SH-SY5Y (cell line): Measurements from ENCODE around the gene ATP8B4.

Experiments
- GATA2 ChIP-seq: IDR thresholded peaks from 2 replicates; pipeline ENCODE4 v1.6.1; 2011; ENCODE audit warnings: mild to moderate bottlenecking, low read depth, low read length
- GATA3 ChIP-seq: IDR thresholded peaks from 2 replicates; pipeline ENCODE4 v1.6.1; 2011; ENCODE audit warnings: low read depth, mild to moderate bottlenecking, low read length, moderate library complexity

Gene ATP8B4

GRCh38 chr15:50059883-50060282 lies 59.1 kb downstream of the ATP8B4 start:
- TF ChIP-seq GATA3 (no peak), GATA2 (no peak)

GRCh38 chr15:50059203-50059772 lies 59.7 kb downstream of the ATP8B4 start:
- TF ChIP-seq GATA2: no peak
- no peak for TF ChIP-seq GATA3

- TF ChIP-seq GATA2: no peak
- no peak for TF ChIP-seq GATA3
Observed at GRCh38 chr15:50057905-50058639, 61.0 kb downstream of the ATP8B4 start.

GRCh38 chr15:50057196-50057595 lies 61.8 kb downstream of the ATP8B4 start:
- TF ChIP-seq GATA2 (no peak), GATA3 (no peak)

- TF ChIP-seq GATA2: no peak
- TF ChIP-seq GATA3: no peak
Observed at GRCh38 chr15:50055750-50056157, 63.3 kb downstream of the ATP8B4 start.

- TF ChIP-seq GATA3: no peak
- no peak for TF ChIP-seq GATA2
Observed at GRCh38 chr15:50055332-50055731, 63.7 kb downstream of the ATP8B4 start.

- no peak for TF ChIP-seq GATA3
- TF ChIP-seq GATA2: no peak
Observed at GRCh38 chr15:50053055-50053856, 65.8 kb downstream of the ATP8B4 start.

- TF ChIP-seq GATA3 (no peak), GATA2 (no peak)
Observed at GRCh38 chr15:50051811-50052419, 67.1 kb downstream of the ATP8B4 start.

GRCh38 chr15:50050986-50051743 lies 67.9 kb downstream of the ATP8B4 start:
- TF ChIP-seq GATA3 (no peak), GATA2 (no peak)

GRCh38 chr15:50049871-50050270 lies 69.2 kb downstream of the ATP8B4 start:
- TF ChIP-seq GATA3: no peak
- TF ChIP-seq GATA2: no peak

GRCh38 chr15:50046867-50047266 lies 72.2 kb downstream of the ATP8B4 start:
- TF ChIP-seq GATA2: peak; percentile 34; the same call in 1 of the 2 replicates
- TF ChIP-seq GATA3: peak; percentile 62

GRCh38 chr15:50046159-50046558 lies 72.9 kb downstream of the ATP8B4 start:
- TF ChIP-seq GATA2: no peak
- no peak for TF ChIP-seq GATA3

GRCh38 chr15:50044904-50045303 lies 74.1 kb downstream of the ATP8B4 start:
- TF ChIP-seq GATA2 (no peak), GATA3 (no peak)
